GM12874 (cell line): ENCODE data around the gene FSIP1.

Experiments
- TF ChIP-seq, protein P1 (sequence below): IDR thresholded peaks from 2 replicates; pipeline ENCODE4 v1.5.1; 2011; ENCODE audit warnings: low read depth, mild to moderate bottlenecking, control low read depth, low read length, moderate library complexity; ENCODE audit not compliant: insufficient read depth

Gene FSIP1

DNA sequence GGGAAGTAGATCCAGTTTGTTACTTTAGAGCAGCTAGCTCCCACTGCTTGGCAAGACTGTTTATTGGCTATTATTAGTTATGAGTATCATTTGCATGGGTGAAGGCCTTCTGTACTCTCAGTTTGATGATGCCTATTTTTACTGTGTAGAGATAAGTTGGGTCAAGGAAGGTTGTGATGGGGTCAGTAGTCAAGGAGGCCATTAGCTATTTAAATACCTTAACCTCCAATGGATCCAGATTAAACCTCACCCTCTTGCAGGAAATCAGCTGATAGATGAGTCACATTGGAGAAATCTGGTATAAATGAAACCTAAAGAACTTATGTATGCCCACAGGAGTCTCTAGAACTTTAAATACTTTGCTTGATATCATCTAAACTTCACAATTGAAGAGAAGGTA, 156.8 kb downstream of the FSIP1 start:
- TF ChIP-seq, protein P1, sequence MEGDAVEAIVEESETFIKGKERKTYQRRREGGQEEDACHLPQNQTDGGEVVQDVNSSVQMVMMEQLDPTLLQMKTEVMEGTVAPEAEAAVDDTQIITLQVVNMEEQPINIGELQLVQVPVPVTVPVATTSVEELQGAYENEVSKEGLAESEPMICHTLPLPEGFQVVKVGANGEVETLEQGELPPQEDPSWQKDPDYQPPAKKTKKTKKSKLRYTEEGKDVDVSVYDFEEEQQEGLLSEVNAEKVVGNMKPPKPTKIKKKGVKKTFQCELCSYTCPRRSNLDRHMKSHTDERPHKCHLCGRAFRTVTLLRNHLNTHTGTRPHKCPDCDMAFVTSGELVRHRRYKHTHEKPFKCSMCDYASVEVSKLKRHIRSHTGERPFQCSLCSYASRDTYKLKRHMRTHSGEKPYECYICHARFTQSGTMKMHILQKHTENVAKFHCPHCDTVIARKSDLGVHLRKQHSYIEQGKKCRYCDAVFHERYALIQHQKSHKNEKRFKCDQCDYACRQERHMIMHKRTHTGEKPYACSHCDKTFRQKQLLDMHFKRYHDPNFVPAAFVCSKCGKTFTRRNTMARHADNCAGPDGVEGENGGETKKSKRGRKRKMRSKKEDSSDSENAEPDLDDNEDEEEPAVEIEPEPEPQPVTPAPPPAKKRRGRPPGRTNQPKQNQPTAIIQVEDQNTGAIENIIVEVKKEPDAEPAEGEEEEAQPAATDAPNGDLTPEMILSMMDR = no peak

DNA sequence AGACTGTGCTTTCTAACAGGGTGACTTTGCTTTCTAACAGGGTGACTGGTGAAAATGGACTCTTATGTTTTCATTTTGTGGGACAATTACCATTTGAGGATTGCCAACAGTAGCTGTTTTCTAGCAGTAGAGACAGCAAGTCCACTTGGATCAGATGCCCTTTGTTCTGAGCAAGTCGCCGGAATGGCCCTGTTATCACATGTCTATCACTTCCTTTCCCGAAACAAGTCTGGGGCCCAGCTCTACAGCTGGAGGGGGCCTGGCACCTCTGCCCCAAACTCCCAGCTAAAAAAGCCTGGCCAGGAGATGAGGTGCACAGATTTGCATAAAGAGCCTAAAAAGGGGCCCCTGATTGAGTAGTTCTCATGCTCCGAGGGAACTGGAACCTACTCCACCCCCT, 157.2 kb downstream of the FSIP1 start:
- TF ChIP-seq, protein P1 = no peak

DNA sequence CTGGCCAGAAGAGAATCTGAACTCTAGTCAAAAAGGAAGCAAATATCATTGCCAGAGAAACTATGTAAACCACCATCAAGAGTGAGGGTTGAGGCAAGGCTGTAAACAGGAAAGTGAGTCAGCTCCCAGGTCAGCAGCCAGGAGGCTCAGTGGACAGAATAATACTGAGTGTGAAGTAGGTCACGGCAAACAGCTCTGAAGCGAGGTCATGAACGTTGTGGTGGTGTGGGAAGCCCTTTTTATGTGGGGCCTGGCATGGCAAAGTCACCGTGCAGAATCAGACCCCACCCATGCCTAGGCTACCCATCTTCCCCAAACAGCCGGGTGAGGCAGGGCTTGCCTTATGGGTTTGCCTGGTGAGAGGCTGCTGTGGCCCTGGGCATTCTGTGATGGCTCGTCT, 157.8 kb downstream of the FSIP1 start:
- TF ChIP-seq, protein P1 = no peak

DNA sequence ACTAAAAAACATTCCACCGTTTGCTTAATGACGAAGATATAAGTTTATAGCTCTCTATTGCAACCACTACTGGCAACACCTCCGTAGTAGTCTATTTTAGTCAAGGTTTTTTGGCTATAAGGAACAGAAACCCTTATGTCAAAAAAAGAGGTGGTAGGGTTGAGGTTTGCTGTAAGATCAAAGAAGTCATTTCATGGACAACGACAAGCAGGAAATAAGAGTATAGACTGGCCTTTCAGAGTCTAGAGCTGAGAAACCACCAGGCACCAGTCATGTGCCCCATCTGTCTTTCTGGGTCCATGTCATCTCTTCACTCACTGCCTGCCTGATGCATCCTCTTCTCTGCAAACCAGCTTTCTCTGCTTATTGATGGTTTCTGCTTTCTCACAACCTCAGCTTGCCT, 159.1 kb downstream of the FSIP1 start:
- TF ChIP-seq, protein P1 = no peak

DNA sequence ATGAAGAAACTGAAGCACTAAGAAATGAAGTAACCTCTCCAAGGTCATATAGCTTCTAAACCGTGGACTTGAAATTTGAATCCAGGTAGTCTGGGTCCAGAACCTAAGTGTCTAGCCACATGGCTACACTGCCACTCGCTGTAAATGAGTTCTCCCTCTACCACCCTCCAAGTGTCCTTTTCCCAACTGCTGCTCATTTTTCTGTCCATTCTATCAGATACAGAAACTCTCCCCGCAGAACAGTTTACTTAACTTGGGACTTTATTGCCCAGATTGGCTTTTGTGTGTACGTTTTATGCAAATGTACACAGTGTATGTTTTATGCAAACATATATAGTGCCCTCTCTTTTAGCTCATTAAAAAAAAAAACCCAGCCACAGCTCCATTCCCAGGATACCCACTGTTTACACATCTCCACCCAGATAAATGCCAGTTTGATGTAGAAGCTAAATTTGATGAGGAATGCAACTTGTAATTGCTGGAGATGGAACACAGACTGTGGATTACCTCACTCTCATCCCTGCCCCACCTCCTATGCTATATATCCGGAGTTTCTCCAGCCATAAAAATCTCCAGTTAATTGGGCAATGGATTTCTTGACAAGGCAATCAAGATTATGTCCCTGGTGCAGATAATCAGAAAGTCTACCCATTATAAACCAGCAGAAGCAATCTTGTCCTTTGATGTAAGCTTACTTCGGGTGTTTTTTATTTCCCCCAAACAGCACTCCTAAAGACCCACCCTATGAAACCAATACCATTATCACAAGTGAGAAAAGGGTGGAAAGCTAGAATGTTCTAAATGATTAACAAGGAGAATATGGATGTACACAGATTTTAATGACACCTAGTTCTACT, 159.8 kb downstream of the FSIP1 start:
- TF ChIP-seq, protein P1 = no peak

DNA sequence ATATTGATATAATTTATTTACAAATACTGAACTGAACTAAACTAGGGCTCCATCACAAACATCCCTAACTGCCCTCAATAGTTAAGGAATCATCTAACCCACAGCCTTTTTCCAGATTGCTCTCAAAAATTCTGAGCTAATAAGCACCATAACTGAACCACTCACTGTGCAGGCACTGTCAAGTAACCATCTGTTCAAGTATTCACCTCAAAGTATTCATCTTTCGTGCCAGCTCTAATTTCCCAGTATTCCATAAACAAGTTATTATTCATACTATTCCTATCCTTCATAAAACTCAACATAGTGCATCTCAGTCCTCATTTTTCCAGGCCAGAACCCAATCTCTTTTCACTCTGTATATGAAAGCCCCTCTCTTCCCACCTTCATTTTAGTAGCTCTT, 160.7 kb downstream of the FSIP1 start:
- TF ChIP-seq, protein P1 = no peak

DNA sequence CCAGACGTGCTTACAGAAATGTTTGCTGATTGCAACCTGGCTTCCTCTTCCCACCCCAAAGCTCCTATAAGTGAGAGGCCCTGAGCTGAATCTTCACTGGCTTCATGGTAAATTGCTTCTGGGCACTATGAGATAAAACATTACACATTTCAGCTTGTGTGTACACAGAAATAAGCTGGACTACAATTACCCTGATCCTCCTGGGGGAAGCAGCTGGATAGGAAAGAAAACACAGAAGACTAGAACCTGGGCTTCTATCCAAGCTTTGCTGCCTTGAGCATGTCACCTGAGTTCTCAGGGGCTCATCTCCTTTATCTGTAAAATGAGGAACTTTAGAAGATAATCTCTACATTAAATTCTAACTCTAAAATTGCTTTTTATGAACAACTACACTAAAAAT, 161.4 kb downstream of the FSIP1 start:
- TF ChIP-seq, protein P1 = no peak
